Ovary (tissue), 3 donors: Measurements from ENCODE around the gene DGKD.

Experiments
- CTCF ChIP-seq, 3 donors: fragments of 450-650 bp in 2 of 3; fragments of 200-600 bp in 1 of 3; IDR thresholded peaks; one replicate each; pipeline versions ENCODE4 v1.5.1 to v1.8.0; 2016 to 2022; ENCODE audit warnings: antibody characterized with exemption in 3 of 3, mild to moderate bottlenecking in 1 of 3
- EP300 ChIP-seq: sonication (generic); formaldehyde crosslinking; IDR thresholded peaks from one replicate; pipeline ENCODE4 v1.6.1; 2017; ENCODE audit warnings: antibody characterized with exemption
- POLR2A ChIP-seq: fragments of 450-650 bp; IDR thresholded peaks from one replicate; pipeline ENCODE4 v1.6.1; 2017; ENCODE audit warnings: antibody characterized with exemption, mild to moderate bottlenecking, moderate library complexity
- donor health status: DM: no; HTN: no; CAD: no.

- no peak for TF ChIP-seq CTCF (IDR thresholded peaks at IDR 0.05)
- no peak for TF ChIP-seq POLR2A
- TF ChIP-seq EP300: no peak
These were observed 779 bp downstream of the DGKD start for GRCh38 chr2:233354971-233355574.
